LoVo (cell line): Measurements from ENCODE around the gene STOX2.
"Not testable (repeated sequence)": the region's sequence is repeated elsewhere in the genome, so short reads cannot be mapped to it uniquely, and the experiment has no call there.

Experiments
- DNase-seq: peaks from one replicate; pipeline ENCODE4 v3.0.0-alpha.2; 2016; ENCODE audit warnings: low spot score

STOX2 gene

DNA sequence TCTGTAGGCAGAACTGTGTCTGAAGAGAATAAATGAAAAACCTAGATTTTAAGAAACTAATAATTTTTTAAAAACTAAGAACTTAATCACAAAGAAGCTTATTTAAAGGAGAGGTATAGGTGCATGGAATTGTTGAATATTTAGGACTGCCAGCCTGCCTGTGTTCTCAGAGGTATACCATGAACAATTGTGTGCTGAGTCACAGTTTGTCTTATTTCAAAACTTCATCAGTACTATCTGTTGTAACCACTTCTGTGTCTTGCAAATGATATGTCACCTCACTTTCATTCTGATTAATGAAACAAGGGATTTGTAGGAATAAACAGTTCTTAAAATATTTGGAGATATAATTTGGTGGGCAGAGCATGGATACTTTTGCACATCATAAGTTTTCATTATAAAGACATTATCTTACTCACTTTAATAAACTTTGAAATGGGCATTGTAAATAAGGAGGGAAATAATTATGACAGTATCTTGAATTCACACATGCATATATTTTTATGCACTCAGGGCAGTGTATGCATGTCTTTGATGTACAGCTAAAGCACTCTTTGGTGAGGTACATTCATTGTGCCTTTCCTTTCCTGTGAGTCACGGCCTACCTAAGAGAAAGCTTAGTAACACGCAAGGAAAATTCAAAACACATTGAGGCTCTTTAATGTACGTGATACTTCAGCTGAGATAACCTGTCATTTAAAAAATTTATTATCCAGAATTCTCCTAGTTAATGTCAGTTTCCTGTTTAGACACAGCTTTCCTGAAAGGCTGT, 31.7 kb downstream of the STOX2 start:
- DNase-seq: no peak

GRCh38 chr4:183940864-183941263, 35.8 kb downstream of the STOX2 start:
- DNase-seq: no peak

DNA sequence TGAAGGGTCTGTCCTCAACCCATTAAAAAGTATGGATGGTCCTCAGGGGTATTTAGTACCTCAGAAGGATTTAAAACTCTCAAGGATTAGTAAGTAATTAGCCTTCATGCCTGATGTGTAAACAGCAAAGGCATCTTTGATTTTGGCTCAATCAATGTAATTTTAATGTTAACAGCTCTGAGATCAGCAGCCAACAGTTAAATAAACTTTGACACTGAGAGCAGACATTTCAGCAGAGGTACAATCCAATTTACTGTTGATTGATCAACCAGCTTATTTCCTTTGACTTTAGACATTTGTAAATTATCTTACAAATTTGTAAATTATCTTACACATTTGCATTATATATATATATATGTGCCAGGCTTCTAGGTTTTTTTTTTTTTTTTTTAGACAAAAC, 36.9 kb downstream of the STOX2 start:
- DNase-seq: no peak

- DNase-seq: no peak
Measured at GRCh38 chr4:183945741-183946140, 40.6 kb downstream of the STOX2 start.

GRCh38 chr4:183950536-183950935, 45.4 kb downstream of the STOX2 start:
- no peak for DNase-seq

DNA sequence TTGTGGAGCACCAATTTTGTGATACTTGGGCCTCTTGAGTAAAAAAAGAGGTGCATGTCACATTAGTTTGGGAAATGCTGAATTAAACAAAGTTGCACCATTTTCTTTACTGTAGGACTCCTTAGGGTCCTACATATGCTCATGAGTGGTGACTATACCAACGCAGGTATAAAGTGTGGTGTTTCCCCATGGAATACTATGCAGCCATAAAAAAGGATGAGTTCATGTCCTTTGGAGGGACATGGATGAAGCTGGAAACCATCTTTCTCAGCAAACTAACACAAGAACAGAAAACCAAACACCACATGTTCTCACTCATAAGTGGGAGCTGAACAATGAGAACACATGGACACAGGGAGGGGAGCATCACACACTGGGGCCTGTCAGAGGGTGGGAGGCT, 47.5 kb downstream of the STOX2 start:
- not testable (repeated sequence) for DNase-seq

- DNase-seq: no peak
Measured at GRCh38 chr4:183959319-183960045, 54.4 kb downstream of the STOX2 start.

DNA sequence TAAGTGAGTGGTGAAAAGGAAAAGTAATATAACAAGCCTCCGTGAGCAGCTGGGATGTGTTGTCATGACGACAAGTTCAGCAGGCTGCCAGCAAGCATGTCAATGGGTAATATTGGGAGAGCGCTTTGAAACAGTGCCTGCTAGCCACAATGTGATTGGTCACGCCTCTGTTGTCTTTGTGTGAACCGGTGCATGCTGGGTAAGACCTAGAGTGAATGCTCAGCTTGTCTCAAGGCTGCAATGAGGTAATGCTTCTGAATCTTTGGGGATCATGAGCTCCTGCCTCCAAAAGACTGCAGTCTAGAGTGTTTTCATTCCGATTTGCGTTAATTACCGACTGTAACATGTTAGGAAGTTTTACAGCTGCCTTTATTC, 54.9 kb downstream of the STOX2 start:
- DNase-seq: no peak

DNA sequence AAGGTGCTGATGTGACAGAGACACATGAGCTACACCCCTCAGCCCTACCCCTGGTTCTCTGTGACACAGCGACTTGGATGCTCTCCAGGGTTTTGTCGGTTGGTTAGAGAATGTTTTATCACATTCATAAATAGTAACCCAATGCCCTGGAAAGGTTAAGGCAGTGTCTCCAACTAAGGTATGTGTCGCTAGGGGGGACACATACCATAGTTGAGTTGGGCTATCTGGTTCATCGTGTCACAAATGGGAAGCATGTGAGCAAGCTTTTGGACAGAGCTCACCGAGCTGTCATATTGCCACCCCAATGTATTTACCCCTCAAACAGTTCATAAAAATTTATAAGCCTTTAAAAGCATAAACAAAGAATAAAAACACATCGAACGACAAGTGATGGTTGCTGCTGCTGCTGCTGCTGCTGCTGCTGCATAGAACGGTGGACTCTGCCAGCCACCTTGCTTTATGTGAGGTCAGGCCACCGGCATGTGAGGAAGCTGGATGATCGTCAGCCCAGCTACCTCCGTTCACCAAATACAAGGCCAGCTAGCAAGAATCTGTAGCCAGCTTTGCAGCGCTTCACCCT, 55.9 kb downstream of the STOX2 start:
- DNase-seq: peak; percentile 14

DNA sequence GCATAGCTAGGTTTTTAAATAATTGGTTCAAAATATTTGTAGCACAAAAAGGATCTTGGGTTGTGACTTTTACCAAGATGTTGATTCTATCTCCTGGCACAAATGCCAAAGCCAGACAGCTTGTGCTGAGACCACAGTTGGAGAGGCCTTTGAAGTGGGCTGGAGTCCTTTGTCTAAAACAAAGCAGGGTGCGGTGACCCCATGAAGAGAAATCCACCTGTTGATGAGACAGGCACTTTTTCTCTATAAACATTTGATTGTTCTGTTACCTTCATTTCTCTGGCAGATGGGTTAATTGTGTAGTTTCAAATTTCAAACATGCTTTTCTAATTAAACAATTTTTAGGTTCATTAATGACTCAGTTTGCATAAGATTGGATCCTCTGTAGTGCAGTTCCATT, 56.7 kb downstream of the STOX2 start:
- DNase-seq: no peak

DNA sequence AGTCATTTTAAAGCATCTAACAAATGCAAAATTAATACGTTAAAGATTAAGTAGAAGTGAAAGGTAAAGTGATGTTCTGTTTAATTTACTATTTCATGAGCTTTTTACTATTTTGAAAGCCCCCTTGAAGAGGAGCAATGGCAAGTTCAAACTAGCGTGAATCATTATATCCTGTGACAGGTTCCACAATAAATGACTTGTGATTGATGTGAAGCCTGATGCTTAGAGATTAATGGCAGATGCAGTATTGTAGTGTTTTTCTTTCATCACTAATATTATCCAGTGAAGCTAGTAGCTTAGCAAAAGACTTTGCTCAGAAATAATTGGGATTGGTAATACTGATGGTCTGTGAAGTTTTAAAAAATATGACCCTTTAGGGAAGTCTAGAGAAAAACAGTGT, 57.3 kb downstream of the STOX2 start:
- no peak for DNase-seq

- no peak for DNase-seq
Measured at GRCh38 chr4:183966371-183966770, 61.3 kb downstream of the STOX2 start.

DNA sequence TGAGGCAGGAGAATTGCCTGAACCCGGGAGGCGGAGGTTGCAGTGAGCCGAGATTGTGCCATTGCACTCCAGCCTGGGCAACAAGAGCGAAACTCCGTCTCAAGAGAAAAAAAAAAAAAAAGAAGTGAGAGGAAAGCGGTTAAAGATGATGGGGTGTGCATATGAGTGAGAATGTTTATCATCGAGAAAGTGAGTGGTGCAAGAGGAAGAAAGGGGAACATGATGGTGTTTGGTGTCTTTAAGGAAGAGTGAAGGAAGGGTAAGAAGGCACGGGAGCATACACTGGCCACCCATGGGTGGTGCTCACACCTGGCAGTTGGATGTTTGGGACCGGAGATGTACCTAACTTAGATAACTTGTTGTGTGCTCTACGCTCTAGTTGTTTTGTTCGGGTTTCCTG, 62.2 kb downstream of the STOX2 start:
- DNase-seq: no peak

GRCh38 chr4:183968502-183968901, 63.4 kb downstream of the STOX2 start:
- no peak for DNase-seq

DNA sequence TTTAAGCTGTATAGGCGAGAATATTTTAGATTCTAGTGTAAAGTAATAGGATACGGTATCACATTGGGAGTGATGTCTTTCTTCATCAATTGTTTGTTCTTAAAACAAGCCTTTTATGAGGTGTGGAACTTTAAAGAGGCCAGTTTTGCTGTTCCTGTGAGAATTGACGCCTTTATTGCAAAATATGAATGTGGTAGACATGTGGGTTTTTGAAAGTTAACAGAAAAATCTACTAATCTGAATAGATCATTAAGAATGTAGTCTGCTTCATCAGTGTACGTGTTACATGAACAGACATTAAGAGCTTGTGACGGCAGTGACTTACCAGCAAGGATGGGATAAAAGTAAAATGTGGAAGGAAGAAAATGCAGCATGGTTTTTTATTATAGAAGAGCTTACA, 63.8 kb downstream of the STOX2 start:
- no peak for DNase-seq

- DNase-seq: no peak
Measured at GRCh38 chr4:183969596-183969995, 64.5 kb downstream of the STOX2 start.

DNA sequence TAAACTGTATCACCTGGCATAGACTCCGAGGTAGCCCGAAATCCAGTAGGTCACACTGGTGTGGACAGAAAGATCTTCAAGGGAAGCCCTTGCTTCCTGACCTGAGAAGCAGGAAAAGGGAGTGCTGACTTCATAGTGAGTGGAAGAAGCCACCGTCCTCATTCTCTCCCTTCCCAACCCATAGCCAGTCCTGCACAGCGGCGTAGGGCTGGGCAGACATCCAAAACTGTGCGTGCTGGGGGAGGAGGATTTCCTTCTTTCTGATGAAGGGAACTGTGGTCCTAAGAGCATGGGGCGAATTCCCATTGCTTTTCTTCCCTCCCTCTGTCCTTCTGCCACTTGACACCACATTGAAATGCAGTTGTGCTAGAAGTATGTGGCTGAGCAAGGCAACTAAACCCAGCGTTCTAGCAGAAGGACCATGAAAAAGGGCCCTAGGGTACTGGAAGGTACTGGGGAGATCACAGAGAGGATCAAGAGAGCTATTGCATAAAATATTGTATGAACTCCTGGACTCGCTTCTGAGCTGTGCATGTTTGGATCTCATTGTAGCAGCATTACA, 66.9 kb downstream of the STOX2 start:
- DNase-seq: no peak

GRCh38 chr4:183977707-183978106, 72.6 kb downstream of the STOX2 start:
- DNase-seq: no peak

- DNase-seq: no peak
Measured at GRCh38 chr4:183984566-183984965, 79.5 kb downstream of the STOX2 start.

GRCh38 chr4:183985786-183986185, 80.7 kb downstream of the STOX2 start:
- DNase-seq: no peak

DNA sequence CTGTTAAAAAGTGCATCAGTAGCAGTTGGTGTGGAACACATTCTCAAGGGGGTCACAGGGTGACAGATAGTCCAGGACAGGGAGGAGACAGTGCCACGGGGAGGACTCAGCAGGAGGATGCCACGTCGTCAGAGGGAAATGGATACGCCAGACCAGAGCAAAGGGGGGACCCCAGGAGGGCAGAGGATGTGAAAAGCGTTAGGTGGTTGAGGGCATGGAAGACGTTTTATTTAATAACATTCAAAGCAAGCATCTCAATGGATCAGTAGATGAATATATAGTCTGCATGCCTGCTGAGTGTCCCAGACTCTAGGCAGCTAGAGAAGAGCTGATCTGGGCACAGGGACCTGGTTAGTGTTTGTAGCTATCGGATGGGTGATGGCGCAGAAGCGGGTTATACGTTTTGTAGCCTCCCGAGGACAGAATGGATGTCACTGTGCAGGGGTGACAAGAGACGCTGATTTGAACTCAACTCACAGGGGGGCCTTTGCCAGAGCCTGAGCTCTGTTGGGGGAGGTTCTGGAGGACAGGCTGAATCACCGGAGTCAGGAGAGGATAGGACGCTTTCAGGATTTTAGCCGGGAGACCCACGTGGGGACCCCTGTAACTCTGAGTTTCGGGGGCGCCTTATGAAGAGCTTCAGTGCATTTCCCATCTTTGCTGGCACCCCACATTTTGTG, 81.3 kb downstream of the STOX2 start:
- no peak for DNase-seq
